ENCODE results near the gene KRTAP5-11. TPM values are rescaled to one million over a fixed set of nuclear protein-coding genes. Genes with fewer than 3 reads are reported as not detected.

KRTAP5-11 gene
- polyA plus RNA-seq, 1 donor (not counting 4 experiments of a cell fraction or from before 2014, with no cell fraction given): not detected

GRCh38 chr11:71551711-71552110 lies 31.0 kb downstream of the KRTAP5-11 start:
- no peaks in the 10 kb centered on the region for H3K4me1 ChIP-seq (ENCODE audit: control insufficient read depth, extremely low read depth, insufficient read depth, low read length)
- no peak overlapping the region for H3K27ac ChIP-seq (ENCODE audit: control insufficient read depth, insufficient read depth, low read length)
- no peak overlapping the region for H2AFZ ChIP-seq (ENCODE audit: control insufficient read depth, low read length)
- dilution Hi-C loops (cut with MboI; ENCODE audit: extremely low pct_ligation_motif_present, low sequenced_read_pairs): no loop called here
- TF ChIP-seq EZH2 (IDR thresholded peaks at IDR 0.05; ENCODE audit: low read length): no peak
- TF ChIP-seq, protein P1, sequence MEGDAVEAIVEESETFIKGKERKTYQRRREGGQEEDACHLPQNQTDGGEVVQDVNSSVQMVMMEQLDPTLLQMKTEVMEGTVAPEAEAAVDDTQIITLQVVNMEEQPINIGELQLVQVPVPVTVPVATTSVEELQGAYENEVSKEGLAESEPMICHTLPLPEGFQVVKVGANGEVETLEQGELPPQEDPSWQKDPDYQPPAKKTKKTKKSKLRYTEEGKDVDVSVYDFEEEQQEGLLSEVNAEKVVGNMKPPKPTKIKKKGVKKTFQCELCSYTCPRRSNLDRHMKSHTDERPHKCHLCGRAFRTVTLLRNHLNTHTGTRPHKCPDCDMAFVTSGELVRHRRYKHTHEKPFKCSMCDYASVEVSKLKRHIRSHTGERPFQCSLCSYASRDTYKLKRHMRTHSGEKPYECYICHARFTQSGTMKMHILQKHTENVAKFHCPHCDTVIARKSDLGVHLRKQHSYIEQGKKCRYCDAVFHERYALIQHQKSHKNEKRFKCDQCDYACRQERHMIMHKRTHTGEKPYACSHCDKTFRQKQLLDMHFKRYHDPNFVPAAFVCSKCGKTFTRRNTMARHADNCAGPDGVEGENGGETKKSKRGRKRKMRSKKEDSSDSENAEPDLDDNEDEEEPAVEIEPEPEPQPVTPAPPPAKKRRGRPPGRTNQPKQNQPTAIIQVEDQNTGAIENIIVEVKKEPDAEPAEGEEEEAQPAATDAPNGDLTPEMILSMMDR (optimal IDR thresholded peaks at IDR 0.05 in 1 of 3, IDR thresholded peaks at IDR 0.05 in 1 of 3, conservative IDR thresholded peaks at IDR 0.05 in 1 of 3; ENCODE audit: extremely low read depth in 1 of 3, insufficient read depth in 2 of 3, low read length in 3 of 3): no peak
- no peak overlapping the region for H3K9ac ChIP-seq (ENCODE audit: control insufficient read depth, extremely low read depth, insufficient read depth, low read length)
- no peak for DNase-seq (ENCODE audit: low read depth, low spot score)
- no peak overlapping the region for H3K4me3 ChIP-seq (ENCODE audit: control insufficient read depth in 2 of 3, extremely low read depth in 1 of 3, insufficient read depth in 2 of 3, low read depth in 1 of 3, low read length in 3 of 3)
- no peaks in the 10 kb centered on the region for H3K9me1 ChIP-seq (ENCODE audit: control insufficient read depth, extremely low read depth, insufficient read depth, low read length)
- FAIRE-seq: no peak
- peaks cover 4% of the 10 kb centered on the region for H3K27me3 ChIP-seq (ENCODE audit: control insufficient read depth, extremely low read depth, insufficient read depth, low read length)
- H3K4me2 ChIP-seq (ENCODE audit: control insufficient read depth, extremely low read depth, insufficient read depth, low read depth, low read length): no peak overlapping the region
- no peaks in the 10 kb centered on the region for H3K79me2 ChIP-seq (ENCODE audit: control insufficient read depth, insufficient read depth, low read length)
- no peaks in the 10 kb centered on the region for H3K9me3 ChIP-seq (ENCODE audit: control insufficient read depth, low read depth, low read length)
- H4K20me1 ChIP-seq (ENCODE audit: control insufficient read depth, extremely low read depth, insufficient read depth, low read length): no peaks in the 10 kb centered on the region
- no peaks in the 10 kb centered on the region for H3K36me3 ChIP-seq (ENCODE audit: control insufficient read depth in 2 of 2, extremely low read depth in 1 of 2, insufficient read depth in 2 of 2, low read length in 2 of 2)

GRCh38 chr11:71548716-71549151 lies 33.9 kb downstream of the KRTAP5-11 start:
- H3K36me3 ChIP-seq (ENCODE audit: control insufficient read depth in 2 of 2, extremely low read depth in 1 of 2, insufficient read depth in 2 of 2, low read length in 2 of 2): no peaks in the 10 kb centered on the region
- no peaks in the 10 kb centered on the region for H3K9me3 ChIP-seq (ENCODE audit: control insufficient read depth, low read depth, low read length)
- FAIRE-seq (no peak), DNase-seq (ENCODE audit: low read depth, low spot score) (no peak)
- no peak overlapping the region for H2AFZ ChIP-seq (ENCODE audit: control insufficient read depth, low read length)
- TF ChIP-seq EZH2 (IDR thresholded peaks at IDR 0.05; ENCODE audit: low read length): no peak
- TF ChIP-seq, protein P1 (optimal IDR thresholded peaks at IDR 0.05 in 1 of 3, IDR thresholded peaks at IDR 0.05 in 1 of 3, conservative IDR thresholded peaks at IDR 0.05 in 1 of 3; ENCODE audit: extremely low read depth in 1 of 3, insufficient read depth in 2 of 3, low read length in 3 of 3): no peak
- dilution Hi-C loops (cut with MboI; ENCODE audit: extremely low pct_ligation_motif_present, low sequenced_read_pairs): no loop called here
- H3K4me2 ChIP-seq (ENCODE audit: control insufficient read depth, extremely low read depth, insufficient read depth, low read depth, low read length): no peak overlapping the region
- H3K27me3 ChIP-seq (ENCODE audit: control insufficient read depth, extremely low read depth, insufficient read depth, low read length): no peaks in the 10 kb centered on the region
- no peak overlapping the region for H3K4me3 ChIP-seq (ENCODE audit: control insufficient read depth in 2 of 3, extremely low read depth in 1 of 3, insufficient read depth in 2 of 3, low read depth in 1 of 3, low read length in 3 of 3)
- no peaks in the 10 kb centered on the region for H3K4me1 ChIP-seq (ENCODE audit: control insufficient read depth, extremely low read depth, insufficient read depth, low read length)
- H3K27ac ChIP-seq (ENCODE audit: control insufficient read depth, insufficient read depth, low read length): no peak overlapping the region
- no peaks in the 10 kb centered on the region for H3K9me1 ChIP-seq (ENCODE audit: control insufficient read depth, extremely low read depth, insufficient read depth, low read length)
- no peaks in the 10 kb centered on the region for H3K79me2 ChIP-seq (ENCODE audit: control insufficient read depth, insufficient read depth, low read length)
- no peak overlapping the region for H3K9ac ChIP-seq (ENCODE audit: control insufficient read depth, extremely low read depth, insufficient read depth, low read length)
- H4K20me1 ChIP-seq (ENCODE audit: control insufficient read depth, extremely low read depth, insufficient read depth, low read length): no peaks in the 10 kb centered on the region
